Loucy (cell line): ENCODE data around the gene ERFE.

ENCODE experiments used
- H2AFZ ChIP-seq: fragments of 200-600 bp; sonication (generic); 2 replicates; pipeline ENCODE4 v1.6.0; 2016; ENCODE audit warnings: antibody characterized with exemption, mild to moderate bottlenecking, low read length, moderate library complexity
- H3F3A ChIP-seq: fragments of 200-600 bp; 2 replicates; pipeline ENCODE4 v1.6.0; 2016; ENCODE audit warnings: antibody characterized with exemption, low read depth, mild to moderate bottlenecking
- H3K27me3 ChIP-seq: fragments of 200-600 bp; sonication (generic); 2 replicates; pipeline ENCODE4 v1.6.1; 2014; ENCODE audit warnings: low read length, mild to moderate bottlenecking; ENCODE audit not compliant: insufficient read depth, poor library complexity, severe bottlenecking
- H3K36me3 ChIP-seq: fragments of 200-600 bp; sonication (generic); 2 replicates; pipeline ENCODE4 v1.6.1; 2016; ENCODE audit warnings: low read length; ENCODE audit not compliant: insufficient read depth
- H3K4me1 ChIP-seq: fragments of 200-600 bp; sonication (generic); 2 replicates; pipeline ENCODE4 v1.5.1; 2014; ENCODE audit warnings: low read length, mild to moderate bottlenecking; ENCODE audit not compliant: insufficient read depth, poor library complexity, severe bottlenecking
- H3K4me2 ChIP-seq: fragments of 200-600 bp; sonication (generic); 2 replicates; pipeline ENCODE4 v1.6.0; 2014; ENCODE audit warnings: antibody characterized with exemption, low read length, low read depth, mild to moderate bottlenecking; ENCODE audit not compliant: poor library complexity, severe bottlenecking
- H3K4me3 ChIP-seq: fragments of 200-600 bp; sonication (generic); 2 replicates; pipeline ENCODE4 v1.5.1; 2014; ENCODE audit warnings: low read length, mild to moderate bottlenecking, mixed read lengths; ENCODE audit not compliant: poor library complexity, severe bottlenecking
- H3K79me2 ChIP-seq: fragments of 200-600 bp; sonication (generic); 2 replicates; pipeline ENCODE4 v1.6.1; 2014; ENCODE audit warnings: low read length; ENCODE audit not compliant: insufficient read depth
- H3K9ac ChIP-seq: fragments of 200-600 bp; sonication (generic); 2 replicates; pipeline ENCODE4 v1.6.0; 2014; ENCODE audit warnings: mild to moderate bottlenecking, low read depth, low read length, moderate library complexity; ENCODE audit not compliant: poor library complexity, severe bottlenecking
- H3K9me2 ChIP-seq: fragments of 200-600 bp; sonication (generic); replicated peaks from 2 replicates; pipeline ENCODE4 v1.6.1; 2016; ENCODE audit warnings: low read depth, low read length, mixed read lengths
- H3K9me3 ChIP-seq: fragments of 200-600 bp; sonication (generic); 2 replicates; pipeline ENCODE4 v1.6.1; 2014; ENCODE audit warnings: mild to moderate bottlenecking, antibody characterized with exemption, low read length, low read depth; ENCODE audit not compliant: insufficient read depth
- H4K20me1 ChIP-seq: fragments of 200-600 bp; sonication (generic); 2 replicates; pipeline ENCODE4 v1.6.0; 2014; ENCODE audit warnings: antibody characterized with exemption, low read length, mild to moderate bottlenecking; ENCODE audit not compliant: insufficient read depth, poor library complexity, severe bottlenecking
- EZH2phosphoT487 ChIP-seq: fragments of 200-600 bp; IDR thresholded peaks from 2 replicates; pipeline ENCODE4 v1.6.1; 2018; ENCODE audit warnings: antibody characterized with exemption, mild to moderate bottlenecking, moderate library complexity, borderline replicate concordance
- TF ChIP-seq, protein P1 (sequence below): fragments of 200-600 bp; sonication (generic); conservative IDR thresholded peaks from 2 replicates; pipeline ENCODE4 v1.5.1; 2014; ENCODE audit warnings: mild to moderate bottlenecking, antibody characterized with exemption, low read length

ERFE gene

DNA sequence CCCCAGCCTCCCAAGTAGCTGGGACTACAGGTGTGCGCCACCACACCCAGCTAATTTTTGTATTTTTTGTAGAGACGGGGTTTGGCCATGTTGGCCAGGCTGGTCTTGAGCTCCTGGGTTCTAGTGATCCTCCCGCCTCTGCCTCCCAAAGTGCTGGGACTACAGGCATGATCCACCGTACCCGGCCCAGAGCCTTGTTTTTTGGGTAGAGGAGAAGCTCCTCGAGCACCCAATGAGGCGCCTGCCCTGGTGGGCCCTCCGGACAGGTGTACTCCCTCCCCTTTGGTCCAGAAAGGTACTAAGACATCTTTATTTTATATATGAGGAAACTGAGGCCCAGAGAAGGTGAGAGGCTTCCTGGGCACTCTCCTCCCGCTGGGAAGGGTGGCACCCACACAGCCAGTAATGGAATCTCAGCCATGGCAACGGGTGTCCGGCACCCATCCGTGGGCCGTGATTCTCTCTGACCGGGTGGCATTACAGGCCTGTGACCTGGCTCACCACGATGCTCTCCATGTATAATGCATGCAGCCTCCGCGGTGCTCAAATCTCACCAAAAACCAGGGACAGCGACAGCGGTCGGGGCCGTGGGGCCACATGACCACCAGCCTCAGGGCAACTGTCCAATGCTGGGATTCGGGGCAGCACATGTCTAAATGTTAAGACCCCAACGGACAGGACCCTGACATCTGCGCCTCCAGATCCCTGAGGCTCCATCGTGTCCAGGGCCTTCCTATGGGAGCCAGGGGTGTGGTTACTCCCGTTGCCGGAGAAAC is 37.1 kb upstream of the ERFE start:
- Histone ChIP-seq H3K27me3 (no peaks in the 10 kb centered on the region), H3K4me2 (no peak overlapping the region), H3K9me2 (no peaks in the 10 kb centered on the region), H3K4me1 (no peaks in the 10 kb centered on the region), H3K9ac (no peak overlapping the region), H3K36me3 (no peaks in the 10 kb centered on the region), H4K20me1 (no peaks in the 10 kb centered on the region), H3K4me3 (no peak overlapping the region), H3K79me2 (no peaks in the 10 kb centered on the region), H2AFZ (no peak overlapping the region), H3K9me3 (no peaks in the 10 kb centered on the region), H3F3A (no peaks in the 10 kb centered on the region)
- TF ChIP-seq EZH2phosphoT487 = no peak
- TF ChIP-seq, protein P1, sequence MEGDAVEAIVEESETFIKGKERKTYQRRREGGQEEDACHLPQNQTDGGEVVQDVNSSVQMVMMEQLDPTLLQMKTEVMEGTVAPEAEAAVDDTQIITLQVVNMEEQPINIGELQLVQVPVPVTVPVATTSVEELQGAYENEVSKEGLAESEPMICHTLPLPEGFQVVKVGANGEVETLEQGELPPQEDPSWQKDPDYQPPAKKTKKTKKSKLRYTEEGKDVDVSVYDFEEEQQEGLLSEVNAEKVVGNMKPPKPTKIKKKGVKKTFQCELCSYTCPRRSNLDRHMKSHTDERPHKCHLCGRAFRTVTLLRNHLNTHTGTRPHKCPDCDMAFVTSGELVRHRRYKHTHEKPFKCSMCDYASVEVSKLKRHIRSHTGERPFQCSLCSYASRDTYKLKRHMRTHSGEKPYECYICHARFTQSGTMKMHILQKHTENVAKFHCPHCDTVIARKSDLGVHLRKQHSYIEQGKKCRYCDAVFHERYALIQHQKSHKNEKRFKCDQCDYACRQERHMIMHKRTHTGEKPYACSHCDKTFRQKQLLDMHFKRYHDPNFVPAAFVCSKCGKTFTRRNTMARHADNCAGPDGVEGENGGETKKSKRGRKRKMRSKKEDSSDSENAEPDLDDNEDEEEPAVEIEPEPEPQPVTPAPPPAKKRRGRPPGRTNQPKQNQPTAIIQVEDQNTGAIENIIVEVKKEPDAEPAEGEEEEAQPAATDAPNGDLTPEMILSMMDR = no peak

DNA sequence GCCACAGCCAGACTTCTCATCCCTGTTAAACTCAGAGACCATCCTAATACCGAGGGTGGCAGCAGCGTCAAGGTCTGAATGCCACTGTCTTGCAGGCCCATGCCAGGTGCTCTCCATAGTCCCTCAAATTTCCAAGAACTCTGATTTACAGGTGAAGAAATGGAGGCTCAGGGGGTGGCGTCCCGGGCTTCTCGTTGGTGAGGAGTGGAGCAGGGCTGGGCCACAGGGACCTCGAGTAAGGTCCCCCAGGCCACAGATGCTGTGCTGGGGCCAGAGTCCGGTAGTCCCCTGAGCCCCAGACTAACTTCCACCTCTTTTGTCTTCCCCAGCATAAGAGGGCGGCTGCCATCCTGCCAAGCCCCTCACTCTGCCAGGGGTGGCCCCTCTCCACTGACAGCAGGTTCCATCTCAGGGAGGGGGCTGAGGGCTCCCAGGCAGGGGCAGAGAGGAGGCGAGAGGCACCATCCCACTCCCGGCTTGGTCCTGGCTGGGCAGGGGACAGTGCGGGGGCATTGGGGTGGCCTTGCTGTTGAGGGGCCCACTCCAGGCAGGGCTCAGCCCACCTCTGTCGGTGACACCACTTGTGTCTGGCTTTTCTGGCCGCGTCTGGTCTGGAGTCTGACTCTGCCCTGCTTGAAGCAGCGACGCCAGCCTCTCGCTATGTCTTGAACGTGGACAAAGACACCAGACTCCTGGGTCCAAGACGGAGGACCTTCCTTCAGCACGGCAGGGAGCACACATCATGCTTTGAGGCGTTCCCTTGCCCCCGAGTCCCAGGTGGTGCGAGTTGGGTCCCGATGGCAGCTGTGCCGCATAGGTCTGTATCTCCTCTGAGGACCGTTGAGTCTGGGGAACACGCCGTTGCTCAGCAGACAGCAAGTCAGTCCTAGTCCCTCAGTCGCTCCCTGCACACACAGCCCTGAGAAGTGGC is 36.2 kb upstream of the ERFE start:
- Histone ChIP-seq H3K9me3 (no peaks in the 10 kb centered on the region), H3K4me2 (no peak overlapping the region), H3K79me2 (no peaks in the 10 kb centered on the region), H3K9ac (no peak overlapping the region), H3K27me3 (no peaks in the 10 kb centered on the region), H2AFZ (no peak overlapping the region), H3K36me3 (no peaks in the 10 kb centered on the region), H3K4me3 (no peak overlapping the region), H3K9me2 (no peaks in the 10 kb centered on the region), H3F3A (no peaks in the 10 kb centered on the region), H4K20me1 (no peaks in the 10 kb centered on the region), H3K4me1 (no peaks in the 10 kb centered on the region)
- no peak for TF ChIP-seq EZH2phosphoT487
- TF ChIP-seq, protein P1 = no peak

GRCh38 chr2:238123218-238123971 is 35.4 kb upstream of the ERFE start:
- H3K9me2 ChIP-seq = no peaks in the 10 kb centered on the region
- H3F3A ChIP-seq = no peaks in the 10 kb centered on the region
- H3K79me2 ChIP-seq = no peaks in the 10 kb centered on the region
- no peak overlapping the region for H2AFZ ChIP-seq
- H4K20me1 ChIP-seq = no peaks in the 10 kb centered on the region
- no peak for TF ChIP-seq EZH2phosphoT487
- TF ChIP-seq, protein P1 = no peak
- H3K4me2 ChIP-seq = no peak overlapping the region
- no peaks in the 10 kb centered on the region for H3K36me3 ChIP-seq
- no peak overlapping the region for H3K9ac ChIP-seq
- no peaks in the 10 kb centered on the region for H3K27me3 ChIP-seq
- no peak overlapping the region for H3K4me3 ChIP-seq
- no peaks in the 10 kb centered on the region for H3K4me1 ChIP-seq
- no peaks in the 10 kb centered on the region for H3K9me3 ChIP-seq
